Caco-2 (cell line): Measurements from ENCODE around the gene ORMDL1. TPM values are rescaled to one million over a fixed set of nuclear protein-coding genes. Genes with fewer than 3 reads are reported as not detected.

Source experiments
- BruUV-seq: library from RNA; stranded (reverse); fragments of 400-500 nt; replicated peaks from 2 replicates; lab custom pipeline; 2021; lab: Mats Ljungman, UMichigan
- CTCF ChIA-PET: fragments of 300-600 bp; sonication (Branson Sonifier 250); formaldehyde crosslinking; loops from one replicate; lab custom pipeline; 2022; ENCODE audit warnings: antibody characterized with exemption; lab: Charles Lee
- POLR2A ChIA-PET: fragments of 300-600 bp; sonication (Branson Sonifier 250); formaldehyde crosslinking; loops from one replicate; lab custom pipeline; 2022; ENCODE audit warnings: antibody characterized with exemption; lab: Charles Lee
- DNase-seq, 2 experiments: peaks; one replicate each; pipeline versions ENCODE4 v3.0.0 to v3.0.0-alpha.2; 2020 to 2022
- H3K27me3 ChIP-seq: replicated peaks from 2 replicates; pipeline ENCODE4 v1.6.0; 2011; ENCODE audit warnings: low read length; ENCODE audit not compliant: control insufficient read depth, insufficient read depth
- H3K36me3 ChIP-seq: 2 replicates; pipeline ENCODE4 v1.5.1; 2011; ENCODE audit warnings: low read length; ENCODE audit not compliant: control insufficient read depth, insufficient read depth
- H3K4me1 ChIP-seq: fragments of 250-450 bp; sonication (Bioruptor Pico); 2 replicates; pipeline ENCODE4 v1.5.1; 2020; ENCODE audit warnings: mild to moderate bottlenecking
- H3K4me3 ChIP-seq: 2 replicates; pipeline ENCODE4 v1.5.1; 2011; ENCODE audit warnings: low read depth, mild to moderate bottlenecking, control low read depth, low read length
- H3K9me3 ChIP-seq: fragments of 250-450 bp; sonication (Bioruptor Pico); 2 replicates; pipeline ENCODE4 v1.5.1; 2020; ENCODE audit warnings: mild to moderate bottlenecking, moderate library complexity
- H3K27ac Mint-ChIP-seq: one replicate; pipeline ENCODE4 v1.8.0; 2022; ENCODE audit warnings: mixed read lengths; ENCODE audit not compliant: unreplicated experiment
- H3K27me3 Mint-ChIP-seq: one replicate; pipeline ENCODE4 v1.8.0; 2022; ENCODE audit warnings: mixed read lengths; ENCODE audit not compliant: insufficient read depth, unreplicated experiment
- H3K36me3 Mint-ChIP-seq: one replicate; pipeline ENCODE4 v1.8.0; 2022; ENCODE audit warnings: mild to moderate bottlenecking, mixed read lengths; ENCODE audit not compliant: insufficient read depth, unreplicated experiment
- H3K4me1 Mint-ChIP-seq: one replicate; pipeline ENCODE4 v1.8.0; 2022; ENCODE audit warnings: low read depth, mixed read lengths; ENCODE audit not compliant: unreplicated experiment
- H3K4me3 Mint-ChIP-seq: one replicate; pipeline ENCODE4 v1.8.0; 2022; ENCODE audit warnings: mild to moderate bottlenecking, moderate library complexity, mixed read lengths; ENCODE audit not compliant: unreplicated experiment
- H3K9me3 Mint-ChIP-seq: one replicate; pipeline ENCODE4 v1.8.0; 2022; ENCODE audit warnings: mixed read lengths; ENCODE audit not compliant: unreplicated experiment
- CTCF ChIP-seq, 2 experiments: fragments of 200-600 bp in 1 of 2; IDR thresholded peaks; 1 replicate in 1 of 2; 2 replicates in 1 of 2; pipeline versions ENCODE4 v1.5.1 to v1.8.0; 2011 to 2022; ENCODE audit warnings: antibody characterized with exemption in 1 of 2, control low read depth in 1 of 2, inconsistent platforms in 1 of 2, low read depth in 1 of 2, low read length in 1 of 2, mild to moderate bottlenecking in 1 of 2, moderate library complexity in 1 of 2; ENCODE audit not compliant: insufficient read depth in 1 of 2, severe bottlenecking in 1 of 2, unreplicated experiment in 1 of 2
- intact Hi-C: fragments of 100-400 bp; cut with micrococcal nuclease; formaldehyde crosslinking; loops from one replicate; pipeline ENCODE4 v1.10.0; 2022; ENCODE audit not compliant: unreplicated experiment
- total RNA-seq: library from RNA; stranded (reverse); gene quantifications from 2 replicates; pipeline ENCODE4 v1.2.3, GENCODE V29; 2022

ORMDL1 gene
- total RNA-seq, 1 experiment from 2014 or later = 52.1 TPM

- H3K4me3 Mint-ChIP-seq = no peak overlapping the region
- DNase-seq = no peak
- TF ChIP-seq CTCF (IDR thresholded peaks at IDR 0.05; ENCODE audit: insufficient read depth in 1 of 2, low read depth in 1 of 2, low read length in 1 of 2, severe bottlenecking in 1 of 2, unreplicated experiment in 1 of 2) = no peak
- no peaks in the 10 kb centered on the region for H3K4me1 Mint-ChIP-seq
- POLR2A ChIA-PET = no interaction called here
- H3K36me3 ChIP-seq = no peaks in the 10 kb centered on the region
- H3K27me3 ChIP-seq = no peaks in the 10 kb centered on the region
- no peaks in the 10 kb centered on the region for H3K9me3 Mint-ChIP-seq
- no peak overlapping the region for H3K27ac Mint-ChIP-seq
- H3K36me3 Mint-ChIP-seq = no peaks in the 10 kb centered on the region
- BruUV-seq = no TSS peak
- no peak overlapping the region for H3K4me3 ChIP-seq
- H3K4me1 ChIP-seq = no peaks in the 10 kb centered on the region
- no peaks in the 10 kb centered on the region for H3K27me3 Mint-ChIP-seq
- intact Hi-C loops = no loop called here
- CTCF ChIA-PET = no interaction called here
- no peaks in the 10 kb centered on the region for H3K9me3 ChIP-seq
Measured at GRCh38 chr2:189821953-189822748, 38.0 kb upstream of the ORMDL1 start.

GRCh38 chr2:189819297-189819704 lies 35.2 kb upstream of the ORMDL1 start:
- Mint-ChIP-seq H3K4me1 (no peaks in the 10 kb centered on the region), H3K27ac (no peak overlapping the region), H3K4me3 (no peak overlapping the region), H3K27me3 (no peaks in the 10 kb centered on the region), H3K9me3 (no peaks in the 10 kb centered on the region), H3K36me3 (peaks cover 6% of the 10 kb centered on the region)
- no peak for DNase-seq
- no TSS peak for BruUV-seq
- Histone ChIP-seq H3K36me3 (no peaks in the 10 kb centered on the region), H3K9me3 (no peaks in the 10 kb centered on the region), H3K4me1 (no peaks in the 10 kb centered on the region), H3K4me3 (no peak overlapping the region), H3K27me3 (no peaks in the 10 kb centered on the region)
- intact Hi-C loops = no loop called here
- ChIA-PET CTCF (no interaction called here), POLR2A (no interaction called here)
- TF ChIP-seq CTCF (IDR thresholded peaks at IDR 0.05; ENCODE audit: insufficient read depth in 1 of 2, low read depth in 1 of 2, low read length in 1 of 2, severe bottlenecking in 1 of 2, unreplicated experiment in 1 of 2) = no peak

DNA sequence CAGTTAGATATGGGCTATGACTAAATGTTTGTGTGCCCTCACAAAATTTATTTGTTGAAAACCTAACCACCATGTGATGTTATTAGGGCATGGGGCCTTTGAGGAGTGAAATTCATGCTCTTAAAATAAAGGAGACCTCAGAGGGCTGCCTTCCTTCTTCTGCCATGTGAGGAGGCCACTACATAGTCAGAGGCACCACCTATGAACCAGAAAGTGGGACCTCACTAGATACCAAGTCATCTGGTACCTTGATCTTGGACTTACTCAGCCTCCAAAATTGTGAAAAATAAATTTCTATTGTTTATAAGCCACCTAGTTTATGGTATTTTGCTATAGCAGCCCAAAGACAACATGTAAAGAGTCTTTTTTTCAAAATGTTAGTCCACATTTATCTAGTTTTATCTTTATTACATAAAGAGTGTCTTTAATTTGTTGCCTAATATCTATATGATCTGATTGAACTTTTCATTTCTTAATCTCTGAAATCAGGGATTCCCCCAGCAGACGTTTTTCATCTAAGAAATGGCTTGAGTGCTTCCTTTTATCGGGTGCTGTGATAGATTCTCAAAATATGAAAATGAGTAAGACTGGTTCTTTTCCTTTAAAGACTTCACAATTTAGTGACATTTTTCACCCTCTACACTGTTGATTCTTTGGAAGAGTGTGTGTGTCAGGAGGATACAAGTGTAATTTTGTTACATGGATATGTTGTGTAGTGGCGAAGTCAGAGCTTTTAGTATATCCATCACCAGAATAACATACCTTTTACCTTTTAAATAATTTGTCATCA lies 34.3 kb upstream of the ORMDL1 start:
- no peak overlapping the region for H3K27ac Mint-ChIP-seq
- H3K27me3 Mint-ChIP-seq = no peaks in the 10 kb centered on the region
- H3K4me1 ChIP-seq = no peaks in the 10 kb centered on the region
- H3K9me3 ChIP-seq = no peaks in the 10 kb centered on the region
- H3K4me1 Mint-ChIP-seq = no peaks in the 10 kb centered on the region
- peaks cover 6% of the 10 kb centered on the region for H3K36me3 Mint-ChIP-seq
- no peak overlapping the region for H3K4me3 Mint-ChIP-seq
- no peaks in the 10 kb centered on the region for H3K27me3 ChIP-seq
- H3K9me3 Mint-ChIP-seq = no peaks in the 10 kb centered on the region
- CTCF ChIA-PET = no interaction called here
- no TSS peak for BruUV-seq
- intact Hi-C loops = no loop called here
- H3K4me3 ChIP-seq = no peak overlapping the region
- TF ChIP-seq CTCF (IDR thresholded peaks at IDR 0.05; ENCODE audit: insufficient read depth in 1 of 2, low read depth in 1 of 2, low read length in 1 of 2, severe bottlenecking in 1 of 2, unreplicated experiment in 1 of 2) = no peak
- DNase-seq = no peak
- H3K36me3 ChIP-seq = no peaks in the 10 kb centered on the region
- POLR2A ChIA-PET = no interaction called here
